ENCODE results near the gene YBEY.

Gene YBEY

GRCh38 chr21:46250146-46250725 lies 35.9 kb upstream of the YBEY start:
- Histone ChIP-seq H3K27me3 (replicated peaks in 2 of 5; ENCODE audit: control insufficient read depth in 4 of 5, insufficient read depth in 5 of 5, low read length in 4 of 5) (no peaks in the 10 kb centered on the region), H3K36me3 (ENCODE audit: control insufficient read depth in 4 of 4, insufficient read depth in 4 of 4, low read length in 3 of 4) (peaks cover 16 to 80% (median 52%) of the 10 kb centered on the region in 4 experiments), H3K4me1 (ENCODE audit: control extremely low read depth in 1 of 4, control insufficient read depth in 4 of 4, insufficient read depth in 4 of 4, low read length in 3 of 4) (peaks cover 2 to 23% (median 19%) of the 10 kb centered on the region in 4 experiments), H3K9me3 (ENCODE audit: control extremely low read depth in 1 of 5, control insufficient read depth in 4 of 5, insufficient read depth in 2 of 5, low read depth in 1 of 5, low read length in 4 of 5) (no peaks in the 10 kb centered on the region), H3K4me3 (ENCODE audit: control insufficient read depth in 1 of 7, extremely low read depth in 1 of 7, insufficient read depth in 4 of 7, low read depth in 2 of 7, low read length in 6 of 7) (no peak overlapping the region), H3K27ac (ENCODE audit: insufficient read depth in 1 of 2, low read depth in 1 of 2, low read length in 2 of 2, poor library complexity in 1 of 2, severe bottlenecking in 2 of 2) (no peak overlapping the region)
- no peak for DNase-seq
- CTCF ChIA-PET, result interaction anchor here (1.1 to 1.9 kb wide), 2 partner anchors 9 to 20 kb away, joined by 3 to 4 read pairs; no protein-coding TSS in a partner anchor
- 100% methylated on average over 5 of the region's 6 CpGs for WGBS (ENCODE audit: insufficient coverage)
- POLR2A ChIA-PET, result no interaction called here

- 100% methylated on average over 3 of the region's 4 CpGs for WGBS (ENCODE audit: insufficient coverage)
- Histone ChIP-seq H3K9me3 (ENCODE audit: control extremely low read depth in 1 of 5, control insufficient read depth in 4 of 5, insufficient read depth in 2 of 5, low read depth in 1 of 5, low read length in 4 of 5) (no peaks in the 10 kb centered on the region), H3K27ac (ENCODE audit: insufficient read depth in 1 of 2, low read depth in 1 of 2, low read length in 2 of 2, poor library complexity in 1 of 2, severe bottlenecking in 2 of 2) (peak overlapping the region in 1 of 2 experiments; percentile 69), H3K27me3 (replicated peaks in 2 of 5; ENCODE audit: control insufficient read depth in 4 of 5, insufficient read depth in 5 of 5, low read length in 4 of 5) (no peaks in the 10 kb centered on the region), H3K4me3 (ENCODE audit: control insufficient read depth in 1 of 7, extremely low read depth in 1 of 7, insufficient read depth in 4 of 7, low read depth in 2 of 7, low read length in 6 of 7) (no peak overlapping the region), H3K4me1 (ENCODE audit: control extremely low read depth in 1 of 4, control insufficient read depth in 4 of 4, insufficient read depth in 4 of 4, low read length in 3 of 4) (peaks cover 2 to 27% (median 20%) of the 10 kb centered on the region in 4 experiments), H3K36me3 (ENCODE audit: control insufficient read depth in 4 of 4, insufficient read depth in 4 of 4, low read length in 3 of 4) (peaks cover 11 to 80% (median 52%) of the 10 kb centered on the region in 4 experiments)
- ChIA-PET CTCF (interaction anchor here (0.7 to 2.5 kb wide), 6 partner anchors 13 to 109 kb away, joined by 3 to 6 read pairs (median 4); partner anchors contain the start of gene MCM3AP), POLR2A (no interaction called here)
- no peak for DNase-seq
Observed at GRCh38 chr21:46252840-46253239, 33.3 kb upstream of the YBEY start.

GRCh38 chr21:46253610-46254124 lies 32.5 kb upstream of the YBEY start:
- peaks cover 2 to 27% (median 20%) of the 10 kb centered on the region in 4 experiments for H3K4me1 ChIP-seq (ENCODE audit: control extremely low read depth in 1 of 4, control insufficient read depth in 4 of 4, insufficient read depth in 4 of 4, low read length in 3 of 4)
- 10% methylated on average over 4 of the region's 8 CpGs for WGBS (ENCODE audit: insufficient coverage)
- H3K36me3 ChIP-seq (ENCODE audit: control insufficient read depth in 4 of 4, insufficient read depth in 4 of 4, low read length in 3 of 4), result peaks cover 11 to 81% (median 51%) of the 10 kb centered on the region in 4 experiments
- H3K27me3 ChIP-seq (replicated peaks in 2 of 5; ENCODE audit: control insufficient read depth in 4 of 5, insufficient read depth in 5 of 5, low read length in 4 of 5), result no peaks in the 10 kb centered on the region
- H3K4me3 ChIP-seq (ENCODE audit: control insufficient read depth in 1 of 7, extremely low read depth in 1 of 7, insufficient read depth in 4 of 7, low read depth in 2 of 7, low read length in 6 of 7), result peak overlapping the region in 1 of 7 experiments; percentile 26
- peak; percentile 92 to 98 (median 98) for DNase-seq
- H3K27ac ChIP-seq (ENCODE audit: insufficient read depth in 1 of 2, low read depth in 1 of 2, low read length in 2 of 2, poor library complexity in 1 of 2, severe bottlenecking in 2 of 2), result peak overlapping the region; percentile 42 to 69
- no peaks in the 10 kb centered on the region for H3K9me3 ChIP-seq (ENCODE audit: control extremely low read depth in 1 of 5, control insufficient read depth in 4 of 5, insufficient read depth in 2 of 5, low read depth in 1 of 5, low read length in 4 of 5)
- CTCF ChIA-PET, result interaction anchor here (0.5 to 2.5 kb wide), 7 partner anchors 14 to 100 kb away, joined by 3 to 6 read pairs (median 4); partner anchors contain the start of gene MCM3AP
- POLR2A ChIA-PET, result interaction anchor here (0.5 to 0.7 kb wide), 3 partner anchors 12 to 222 kb away, joined by 3 to 4 read pairs (median 3); no protein-coding TSS in a partner anchor

- POLR2A ChIA-PET, result interaction anchor here (0.5 kb wide), 1 partner anchor 17 kb away, joined by 3 read pairs; no protein-coding TSS in a partner anchor
Observed at GRCh38 chr21:46254208-46254975, 31.8 kb upstream of the YBEY start.

GRCh38 chr21:46255166-46255565 lies 31.0 kb upstream of the YBEY start:
- Histone ChIP-seq H3K4me1 (ENCODE audit: control extremely low read depth in 1 of 4, control insufficient read depth in 4 of 4, insufficient read depth in 4 of 4, low read length in 3 of 4) (peaks cover 2 to 27% (median 20%) of the 10 kb centered on the region in 4 experiments), H3K9me3 (ENCODE audit: control extremely low read depth in 1 of 5, control insufficient read depth in 4 of 5, insufficient read depth in 2 of 5, low read depth in 1 of 5, low read length in 4 of 5) (no peaks in the 10 kb centered on the region), H3K27ac (ENCODE audit: insufficient read depth in 1 of 2, low read depth in 1 of 2, low read length in 2 of 2, poor library complexity in 1 of 2, severe bottlenecking in 2 of 2) (peak overlapping the region; percentile 1 to 69), H3K27me3 (replicated peaks in 2 of 5; ENCODE audit: control insufficient read depth in 4 of 5, insufficient read depth in 5 of 5, low read length in 4 of 5) (no peaks in the 10 kb centered on the region), H3K4me3 (ENCODE audit: control insufficient read depth in 1 of 7, extremely low read depth in 1 of 7, insufficient read depth in 4 of 7, low read depth in 2 of 7, low read length in 6 of 7) (no peak overlapping the region), H3K36me3 (ENCODE audit: control insufficient read depth in 4 of 4, insufficient read depth in 4 of 4, low read length in 3 of 4) (peaks cover 11 to 77% (median 54%) of the 10 kb centered on the region in 4 experiments)
- ChIA-PET POLR2A (no interaction called here), CTCF (interaction anchor here (1.0 kb wide), 1 partner anchor 112 kb away, joined by 4 read pairs; no protein-coding TSS in a partner anchor)
- 94% methylated on average over 11 of the region's 11 CpGs for WGBS (ENCODE audit: insufficient coverage)
- DNase-seq, result no peak

More at GRCh38 chr21:46254208-46254975, 31.8 kb upstream of the YBEY start:
- H3K27me3 ChIP-seq (replicated peaks in 2 of 5; ENCODE audit: control insufficient read depth in 4 of 5, insufficient read depth in 5 of 5, low read length in 4 of 5), result no peaks in the 10 kb centered on the region
- peak in 1 of 3 donors; percentile 7 for DNase-seq
- CTCF ChIA-PET, result interaction anchor here (0.7 to 2.5 kb wide), 7 partner anchors 14 to 111 kb away, joined by 3 to 6 read pairs (median 4); partner anchors contain the start of gene MCM3AP
- no peaks in the 10 kb centered on the region for H3K9me3 ChIP-seq (ENCODE audit: control extremely low read depth in 1 of 5, control insufficient read depth in 4 of 5, insufficient read depth in 2 of 5, low read depth in 1 of 5, low read length in 4 of 5)
- 56% methylated on average over 10 of the region's 12 CpGs for WGBS (ENCODE audit: insufficient coverage)
- peak overlapping the region in 1 of 7 experiments; percentile 26 for H3K4me3 ChIP-seq (ENCODE audit: control insufficient read depth in 1 of 7, extremely low read depth in 1 of 7, insufficient read depth in 4 of 7, low read depth in 2 of 7, low read length in 6 of 7)
- H3K4me1 ChIP-seq (ENCODE audit: control extremely low read depth in 1 of 4, control insufficient read depth in 4 of 4, insufficient read depth in 4 of 4, low read length in 3 of 4), result peaks cover 2 to 27% (median 20%) of the 10 kb centered on the region in 4 experiments
- H3K36me3 ChIP-seq (ENCODE audit: control insufficient read depth in 4 of 4, insufficient read depth in 4 of 4, low read length in 3 of 4), result peaks cover 11 to 81% (median 53%) of the 10 kb centered on the region in 4 experiments
- peak overlapping the region; percentile 1 to 69 for H3K27ac ChIP-seq (ENCODE audit: insufficient read depth in 1 of 2, low read depth in 1 of 2, low read length in 2 of 2, poor library complexity in 1 of 2, severe bottlenecking in 2 of 2)

GRCh38 chr21:46255758-46256337 lies 30.3 kb upstream of the YBEY start:
- CTCF ChIA-PET, result no interaction called here
- Histone ChIP-seq H3K4me1 (ENCODE audit: control extremely low read depth in 1 of 4, control insufficient read depth in 4 of 4, insufficient read depth in 4 of 4, low read length in 3 of 4) (peaks cover 2 to 27% (median 20%) of the 10 kb centered on the region in 4 experiments), H3K27ac (ENCODE audit: insufficient read depth in 1 of 2, low read depth in 1 of 2, low read length in 2 of 2, poor library complexity in 1 of 2, severe bottlenecking in 2 of 2) (peak overlapping the region in 1 of 2 experiments; percentile 69), H3K9me3 (ENCODE audit: control extremely low read depth in 1 of 5, control insufficient read depth in 4 of 5, insufficient read depth in 2 of 5, low read depth in 1 of 5, low read length in 4 of 5) (no peaks in the 10 kb centered on the region), H3K4me3 (ENCODE audit: control insufficient read depth in 1 of 7, extremely low read depth in 1 of 7, insufficient read depth in 4 of 7, low read depth in 2 of 7, low read length in 6 of 7) (no peak overlapping the region), H3K36me3 (ENCODE audit: control insufficient read depth in 4 of 4, insufficient read depth in 4 of 4, low read length in 3 of 4) (peaks cover 12 to 77% (median 54%) of the 10 kb centered on the region in 4 experiments), H3K27me3 (replicated peaks in 2 of 5; ENCODE audit: control insufficient read depth in 4 of 5, insufficient read depth in 5 of 5, low read length in 4 of 5) (no peaks in the 10 kb centered on the region)
- WGBS (ENCODE audit: insufficient coverage), result 94% methylated on average over 6 of the region's 6 CpGs
- POLR2A ChIA-PET, result no interaction called here
- DNase-seq, result no peak
